Measurements from ENCODE around the gene USP35. TPM values are rescaled to one million over a fixed set of nuclear protein-coding genes. Genes with fewer than 3 reads are reported as not detected.

Gene USP35
- total RNA-seq, 1 experiment from 2014 or later = 11.8 TPM

DNA sequence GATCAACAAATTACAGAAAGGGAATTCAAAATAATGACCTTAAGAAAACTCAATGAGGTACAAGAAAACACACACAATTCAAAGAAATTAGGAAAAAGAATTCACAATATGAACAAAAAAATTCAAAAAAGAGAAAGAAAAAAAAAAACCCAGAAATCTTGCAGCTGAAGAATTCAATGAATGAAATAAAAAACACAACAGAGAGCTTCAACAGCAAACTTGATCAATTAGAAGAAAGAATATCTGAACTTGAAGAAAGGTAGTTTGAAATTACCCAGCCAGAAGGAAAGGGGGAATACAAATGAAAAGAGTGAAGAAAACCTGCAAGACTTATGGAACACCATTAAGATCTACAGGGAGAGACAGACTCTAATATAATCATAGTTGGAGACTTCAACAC, 52.8 kb downstream of the USP35 start:
- ChIA-PET POLR2A (no interaction called here), CTCF (no interaction called here)
- DNase-seq (ENCODE audit: low read depth, low spot score) = no peak
- BruUV-seq (replicated peaks) = no TSS peak
- Histone ChIP-seq H3K27me3 (ENCODE audit: control insufficient read depth, insufficient read depth, low read length) (no peaks in the 10 kb centered on the region), H3K9me3 (ENCODE audit: control insufficient read depth, insufficient read depth, low read depth, low read length) (peaks cover 6% of the 10 kb centered on the region; the same call in 1 of the 2 replicates), H3K36me3 (ENCODE audit: control insufficient read depth, insufficient read depth, low read length) (no peaks in the 10 kb centered on the region), H3K4me1 (ENCODE audit: control insufficient read depth, insufficient read depth, low read length) (no peaks in the 10 kb centered on the region), H3K27ac (ENCODE audit: low read length) (no peak overlapping the region), H3K4me3 (ENCODE audit: low read depth in 2 of 2, low read length in 2 of 2) (no peak overlapping the region)
- ATAC-seq = no peak
- TF ChIP-seq SIN3A (IDR thresholded peaks at IDR 0.05; ENCODE audit: borderline replicate concordance, insufficient read depth, low read depth, low read length) (no peak), CTCF (IDR thresholded peaks at IDR 0.05) (no peak), POLR2AphosphoS5 (IDR thresholded peaks at IDR 0.05; ENCODE audit: low read depth, low read length) (no peak), TCF7L2 (IDR thresholded peaks at IDR 0.05; ENCODE audit: low read depth, low read length) (no peak)
- TF ChIP-seq, protein P1, sequence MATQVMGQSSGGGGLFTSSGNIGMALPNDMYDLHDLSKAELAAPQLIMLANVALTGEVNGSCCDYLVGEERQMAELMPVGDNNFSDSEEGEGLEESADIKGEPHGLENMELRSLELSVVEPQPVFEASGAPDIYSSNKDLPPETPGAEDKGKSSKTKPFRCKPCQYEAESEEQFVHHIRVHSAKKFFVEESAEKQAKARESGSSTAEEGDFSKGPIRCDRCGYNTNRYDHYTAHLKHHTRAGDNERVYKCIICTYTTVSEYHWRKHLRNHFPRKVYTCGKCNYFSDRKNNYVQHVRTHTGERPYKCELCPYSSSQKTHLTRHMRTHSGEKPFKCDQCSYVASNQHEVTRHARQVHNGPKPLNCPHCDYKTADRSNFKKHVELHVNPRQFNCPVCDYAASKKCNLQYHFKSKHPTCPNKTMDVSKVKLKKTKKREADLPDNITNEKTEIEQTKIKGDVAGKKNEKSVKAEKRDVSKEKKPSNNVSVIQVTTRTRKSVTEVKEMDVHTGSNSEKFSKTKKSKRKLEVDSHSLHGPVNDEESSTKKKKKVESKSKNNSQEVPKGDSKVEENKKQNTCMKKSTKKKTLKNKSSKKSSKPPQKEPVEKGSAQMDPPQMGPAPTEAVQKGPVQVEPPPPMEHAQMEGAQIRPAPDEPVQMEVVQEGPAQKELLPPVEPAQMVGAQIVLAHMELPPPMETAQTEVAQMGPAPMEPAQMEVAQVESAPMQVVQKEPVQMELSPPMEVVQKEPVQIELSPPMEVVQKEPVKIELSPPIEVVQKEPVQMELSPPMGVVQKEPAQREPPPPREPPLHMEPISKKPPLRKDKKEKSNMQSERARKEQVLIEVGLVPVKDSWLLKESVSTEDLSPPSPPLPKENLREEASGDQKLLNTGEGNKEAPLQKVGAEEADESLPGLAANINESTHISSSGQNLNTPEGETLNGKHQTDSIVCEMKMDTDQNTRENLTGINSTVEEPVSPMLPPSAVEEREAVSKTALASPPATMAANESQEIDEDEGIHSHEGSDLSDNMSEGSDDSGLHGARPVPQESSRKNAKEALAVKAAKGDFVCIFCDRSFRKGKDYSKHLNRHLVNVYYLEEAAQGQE (IDR thresholded peaks at IDR 0.05; ENCODE audit: insufficient read depth in 1 of 2, low read depth in 2 of 2, low read length in 1 of 2) = no peak
- in situ Hi-C loops (cut with HindIII; ENCODE audit: low pct_unique_long_range_greater_than_20kb, low sequenced_read_pairs) (no loop called here), intact Hi-C loops (cut with micrococcal nuclease; ENCODE audit: unreplicated experiment) (no loop called here)

DNA sequence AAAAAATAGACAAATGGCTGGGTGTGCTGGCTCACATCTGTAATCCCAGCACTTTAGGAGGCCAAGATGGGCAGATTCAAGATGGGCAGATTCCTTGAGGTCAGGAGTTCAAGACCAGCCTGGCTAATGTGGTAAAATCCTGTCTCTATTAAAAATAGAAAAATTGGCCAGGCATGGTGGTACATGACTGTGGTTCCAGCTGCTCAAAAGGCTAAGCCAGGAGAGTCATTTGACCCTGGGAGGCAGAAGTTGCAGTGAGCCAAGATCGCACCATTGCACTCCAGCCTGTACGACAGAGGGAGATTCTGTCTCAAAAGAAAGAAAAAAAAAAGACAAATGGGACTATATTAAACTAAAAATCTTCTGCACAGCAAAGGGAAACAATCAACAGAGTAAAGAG, 55.4 kb downstream of the USP35 start:
- ChIA-PET CTCF (no interaction called here), POLR2A (interaction anchor here (0.6 kb wide), 1 partner anchor 26 kb away, joined by 6 read pairs; no protein-coding TSS in a partner anchor)
- no peak for DNase-seq (ENCODE audit: low read depth, low spot score)
- H3K4me3 ChIP-seq (ENCODE audit: low read depth in 2 of 2, low read length in 2 of 2) = no peak overlapping the region
- no peaks in the 10 kb centered on the region for H3K27me3 ChIP-seq (ENCODE audit: control insufficient read depth, insufficient read depth, low read length)
- no peak for TF ChIP-seq POLR2AphosphoS5 (IDR thresholded peaks at IDR 0.05; ENCODE audit: low read depth, low read length)
- no peak for TF ChIP-seq CTCF (IDR thresholded peaks at IDR 0.05)
- TF ChIP-seq SIN3A (IDR thresholded peaks at IDR 0.05; ENCODE audit: borderline replicate concordance, insufficient read depth, low read depth, low read length) = no peak
- no peak for TF ChIP-seq TCF7L2 (IDR thresholded peaks at IDR 0.05; ENCODE audit: low read depth, low read length)
- TF ChIP-seq, protein P1 (IDR thresholded peaks at IDR 0.05; ENCODE audit: insufficient read depth in 1 of 2, low read depth in 2 of 2, low read length in 1 of 2) = no peak
- no peaks in the 10 kb centered on the region for H3K4me1 ChIP-seq (ENCODE audit: control insufficient read depth, insufficient read depth, low read length)
- peaks cover 6% of the 10 kb centered on the region; the same call in 1 of the 2 replicates for H3K9me3 ChIP-seq (ENCODE audit: control insufficient read depth, insufficient read depth, low read depth, low read length)
- intact Hi-C loops (cut with micrococcal nuclease; ENCODE audit: unreplicated experiment) (no loop called here), in situ Hi-C loops (cut with HindIII; ENCODE audit: low pct_unique_long_range_greater_than_20kb, low sequenced_read_pairs) (no loop called here)
- H3K27ac ChIP-seq (ENCODE audit: low read length) = no peak overlapping the region
- no peak for ATAC-seq
- H3K36me3 ChIP-seq (ENCODE audit: control insufficient read depth, insufficient read depth, low read length) = no peaks in the 10 kb centered on the region
- BruUV-seq (replicated peaks) = no TSS peak

All from Panc1 (cell line).